Trophoblast cell (in vitro differentiated cells and primary cell): Measurements from ENCODE around the gene CACNG4.

Source experiments
- DNase-seq, 2 donors: peaks; one replicate each; pipeline ENCODE4 v3.0.0-alpha.2; 2016
- H2AFZ ChIP-seq: 2 replicates; pipeline ENCODE4 v1.6.1; 2013; ENCODE audit warnings: low read length, moderate library complexity, mild to moderate bottlenecking; ENCODE audit not compliant: insufficient read depth, poor library complexity
- H2AK5ac ChIP-seq: 2 replicates; pipeline ENCODE4 v1.6.1; 2013; ENCODE audit warnings: mild to moderate bottlenecking, low read length
- H2BK120ac ChIP-seq: 2 replicates; pipeline ENCODE4 v1.6.1; 2013; ENCODE audit warnings: low read length, mild to moderate bottlenecking, moderate library complexity; ENCODE audit not compliant: insufficient read depth, poor library complexity
- H2BK12ac ChIP-seq: 2 replicates; pipeline ENCODE4 v1.6.1; 2013; ENCODE audit warnings: mild to moderate bottlenecking, low read length, moderate library complexity
- H2BK5ac ChIP-seq: 2 replicates; pipeline ENCODE4 v1.6.1; 2013; ENCODE audit warnings: low read length, low read depth, moderate library complexity, mild to moderate bottlenecking; ENCODE audit not compliant: poor library complexity
- H3K14ac ChIP-seq: 2 replicates; pipeline ENCODE4 v1.6.1; 2013; ENCODE audit warnings: mild to moderate bottlenecking, low read length
- H3K18ac ChIP-seq: 2 replicates; pipeline ENCODE4 v1.6.1; 2013; ENCODE audit warnings: mild to moderate bottlenecking, low read length
- H3K23ac ChIP-seq: 2 replicates; pipeline ENCODE4 v1.6.1; 2013; ENCODE audit warnings: low read length
- H3K27ac ChIP-seq: 2 replicates; pipeline ENCODE4 v1.5.1; 2013; ENCODE audit warnings: low read depth, mild to moderate bottlenecking, inconsistent platforms, low read length, moderate library complexity
- H3K27me3 ChIP-seq: 2 replicates; pipeline ENCODE4 v1.6.1; 2013; ENCODE audit warnings: inconsistent platforms, mild to moderate bottlenecking, low read length, moderate library complexity; ENCODE audit not compliant: insufficient read depth
- H3K36me3 ChIP-seq, 2 experiments: 1 replicate in 1 of 2; 2 replicates in 1 of 2; pipeline ENCODE4 v1.6.1; 2013; ENCODE audit warnings: low read length in 2 of 2, mild to moderate bottlenecking in 2 of 2, moderate library complexity in 1 of 2; ENCODE audit not compliant: insufficient read depth in 2 of 2, control insufficient read depth in 1 of 2
- H3K4ac ChIP-seq: 2 replicates; pipeline ENCODE4 v1.6.1; 2013; ENCODE audit warnings: low read depth, mild to moderate bottlenecking, low read length, moderate library complexity
- H3K4me1 ChIP-seq, 2 experiments: 1 replicate in 1 of 2; 2 replicates in 1 of 2; pipeline ENCODE4 v1.6.1; 2013; ENCODE audit warnings: low read length in 2 of 2, mild to moderate bottlenecking in 2 of 2, moderate library complexity in 1 of 2; ENCODE audit not compliant: insufficient read depth in 2 of 2, control insufficient read depth in 1 of 2
- H3K4me2 ChIP-seq: 2 replicates; pipeline ENCODE4 v1.6.1; 2013; ENCODE audit warnings: inconsistent platforms, mild to moderate bottlenecking, low read length, moderate library complexity
- H3K4me3 ChIP-seq: 2 replicates; pipeline ENCODE4 v1.5.1; 2013; ENCODE audit warnings: mild to moderate bottlenecking, low read depth, low read length, inconsistent platforms
- H3K79me1 ChIP-seq: one replicate; pipeline ENCODE4 v1.6.1; 2013; ENCODE audit warnings: low read length
- H3K79me2 ChIP-seq: 2 replicates; pipeline ENCODE4 v1.6.1; 2013; ENCODE audit warnings: low read length, mild to moderate bottlenecking; ENCODE audit not compliant: control insufficient read depth, insufficient read depth, poor library complexity
- H3K9ac ChIP-seq: 2 replicates; pipeline ENCODE4 v1.6.1; 2013; ENCODE audit warnings: mild to moderate bottlenecking, low read length
- H3K9me3 ChIP-seq: 2 replicates; pipeline ENCODE4 v1.6.1; 2013; ENCODE audit warnings: low read depth, mild to moderate bottlenecking, control low read depth, inconsistent platforms, low read length; ENCODE audit not compliant: insufficient read depth
- H4K12ac ChIP-seq: 2 replicates; pipeline ENCODE4 v1.6.1; 2013; ENCODE audit warnings: low read depth, mild to moderate bottlenecking, low read length, moderate library complexity
- H4K8ac ChIP-seq: 2 replicates; pipeline ENCODE4 v1.6.1; 2013; ENCODE audit warnings: low read depth, mild to moderate bottlenecking, low read length, moderate library complexity
- H4K91ac ChIP-seq: one replicate; pipeline ENCODE4 v1.6.1; 2013; ENCODE audit warnings: low read depth, mild to moderate bottlenecking, low read length, moderate library complexity
- WGBS: extraction: QIAGEN DNeasy Blood & Tissue Kit; methylation state at CpG from one replicate; pipeline ENCODE4 v1.1.7; 2013; ENCODE audit warnings: missing lambda C conversion rate; ENCODE audit not compliant: insufficient read length, insufficient coverage; ENCODE audit errors: extremely low coverage; 5-methylcytosine and 5-hydroxymethylcytosine counted together

The CACNG4 gene

DNA sequence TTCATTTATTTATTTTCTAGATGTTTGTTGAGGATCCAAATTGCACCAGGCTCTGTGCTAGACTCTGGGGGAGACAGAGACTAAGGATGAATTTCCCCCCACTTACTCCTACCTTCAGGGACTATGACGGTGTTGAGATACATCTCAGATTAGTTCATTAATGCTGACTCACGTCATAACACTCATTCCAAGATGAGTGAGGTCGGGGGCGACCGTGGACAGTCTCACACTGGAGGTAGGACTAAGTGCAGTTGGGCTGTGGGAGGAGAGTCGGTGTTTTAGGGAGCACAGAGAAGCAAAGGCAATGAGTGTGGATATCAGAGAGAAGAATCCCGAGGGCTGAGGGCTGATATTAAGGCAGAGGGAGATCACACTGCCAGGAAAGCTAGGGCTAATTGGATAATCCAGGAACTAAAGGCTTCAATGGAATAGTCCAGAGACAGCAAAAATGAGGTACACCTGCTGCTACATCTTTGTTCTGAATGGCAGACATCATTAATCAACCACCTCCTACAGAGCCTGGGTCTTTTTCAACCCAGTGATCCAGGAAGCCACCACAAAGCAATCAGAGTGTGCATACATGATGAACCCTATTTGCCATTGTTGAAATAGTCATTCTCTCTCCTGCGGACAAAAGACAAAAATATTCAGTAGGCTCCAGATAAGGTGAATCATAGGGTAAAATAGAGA lies 38.6 kb upstream of the CACNG4 start:
- no peak overlapping the region for H3K27ac ChIP-seq
- H3K9me3 ChIP-seq: peaks cover 3% of the 10 kb centered on the region
- no peak overlapping the region for H4K91ac ChIP-seq
- H3K27me3 ChIP-seq: no peaks in the 10 kb centered on the region
- DNase-seq: no peak
- H2BK5ac ChIP-seq: no peak overlapping the region
- no peak overlapping the region for H2BK120ac ChIP-seq
- H3K4me2 ChIP-seq: no peak overlapping the region
- H3K14ac ChIP-seq: no peak overlapping the region
- H3K4me3 ChIP-seq: no peak overlapping the region
- no peak overlapping the region for H4K12ac ChIP-seq
- no CpG with 5 or more reads among the region's 8 CpGs for WGBS
- H3K23ac ChIP-seq: no peak overlapping the region
- no peak overlapping the region for H2AFZ ChIP-seq
- H2AK5ac ChIP-seq: no peak overlapping the region
- H3K18ac ChIP-seq: no peak overlapping the region
- no peak overlapping the region for H4K8ac ChIP-seq
- H3K4me1 ChIP-seq: no peaks in the 10 kb centered on the region
- H3K79me1 ChIP-seq: no peaks in the 10 kb centered on the region
- H2BK12ac ChIP-seq: no peak overlapping the region
- no peaks in the 10 kb centered on the region for H3K79me2 ChIP-seq
- no peak overlapping the region for H3K4ac ChIP-seq
- H3K36me3 ChIP-seq: no peaks in the 10 kb centered on the region
- H3K9ac ChIP-seq: no peak overlapping the region

DNA sequence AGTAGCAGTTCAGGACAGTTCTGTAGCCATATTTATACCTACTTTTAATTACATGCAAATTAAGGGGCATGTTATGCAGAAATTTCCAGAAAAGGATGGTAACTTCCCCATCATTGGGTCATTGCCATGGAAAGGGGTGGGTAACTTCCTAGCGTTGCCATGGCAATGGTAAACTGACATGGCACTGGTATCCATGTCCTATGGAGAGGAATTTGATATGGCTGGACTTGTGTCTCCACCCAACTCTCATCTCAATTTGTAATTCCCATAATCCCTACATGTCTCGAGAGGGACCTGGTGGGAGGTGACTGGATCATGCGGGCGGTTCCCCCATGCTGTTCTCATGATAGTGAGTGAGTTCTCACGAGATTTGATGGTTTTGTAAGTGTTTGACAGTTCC lies 35.6 kb upstream of the CACNG4 start:
- Histone ChIP-seq H3K18ac (no peak overlapping the region), H2BK120ac (no peak overlapping the region), H2BK5ac (no peak overlapping the region), H3K9me3 (peaks cover 2% of the 10 kb centered on the region), H4K8ac (no peak overlapping the region), H3K27me3 (no peaks in the 10 kb centered on the region), H3K4ac (no peak overlapping the region), H3K9ac (no peak overlapping the region), H3K23ac (no peak overlapping the region), H3K27ac (no peak overlapping the region), H4K91ac (no peak overlapping the region), H4K12ac (no peak overlapping the region), H2AFZ (no peak overlapping the region), H2BK12ac (no peak overlapping the region), H2AK5ac (no peak overlapping the region), H3K4me1 (no peaks in the 10 kb centered on the region), H3K4me2 (no peak overlapping the region), H3K79me2 (no peaks in the 10 kb centered on the region), H3K14ac (no peak overlapping the region), H3K36me3 (no peaks in the 10 kb centered on the region), H3K79me1 (no peaks in the 10 kb centered on the region), H3K4me3 (no peak overlapping the region)
- DNase-seq: no peak
- WGBS: no CpG with 5 or more reads among the region's 5 CpGs

DNA sequence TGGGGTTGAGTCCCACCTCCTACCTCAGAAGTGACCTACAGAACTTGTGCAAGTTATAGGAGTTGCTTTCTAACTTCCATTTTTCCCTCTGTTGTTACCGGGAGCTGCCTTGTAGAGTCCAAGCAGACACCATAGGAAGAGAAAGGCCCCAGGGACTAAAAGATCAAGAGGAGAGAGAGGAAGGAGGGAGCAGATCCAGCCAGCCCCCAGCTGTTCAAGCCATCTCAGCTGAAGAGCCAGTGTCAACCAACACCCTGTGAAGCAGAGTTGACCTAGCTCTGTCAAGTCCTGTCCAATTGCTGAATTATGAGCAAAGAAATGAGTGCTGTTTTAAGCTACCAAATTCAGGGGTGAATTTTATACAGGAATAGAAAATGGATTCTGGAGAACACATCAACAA lies 34.9 kb upstream of the CACNG4 start:
- Histone ChIP-seq H3K79me1 (no peaks in the 10 kb centered on the region), H3K9ac (no peak overlapping the region), H2BK12ac (no peak overlapping the region), H2AK5ac (no peak overlapping the region), H3K23ac (no peak overlapping the region), H3K36me3 (no peaks in the 10 kb centered on the region), H4K91ac (no peak overlapping the region), H3K4me2 (no peak overlapping the region), H2AFZ (no peak overlapping the region), H2BK5ac (no peak overlapping the region), H3K27ac (no peak overlapping the region), H3K4me3 (no peak overlapping the region), H3K4me1 (no peaks in the 10 kb centered on the region), H4K8ac (no peak overlapping the region), H3K18ac (no peak overlapping the region), H4K12ac (no peak overlapping the region), H3K27me3 (no peaks in the 10 kb centered on the region), H3K79me2 (no peaks in the 10 kb centered on the region), H3K4ac (no peak overlapping the region), H2BK120ac (no peak overlapping the region), H3K14ac (no peak overlapping the region), H3K9me3 (peaks cover 2% of the 10 kb centered on the region)
- no peak for DNase-seq
- no CpG with 5 or more reads among the region's 1 CpG for WGBS

DNA sequence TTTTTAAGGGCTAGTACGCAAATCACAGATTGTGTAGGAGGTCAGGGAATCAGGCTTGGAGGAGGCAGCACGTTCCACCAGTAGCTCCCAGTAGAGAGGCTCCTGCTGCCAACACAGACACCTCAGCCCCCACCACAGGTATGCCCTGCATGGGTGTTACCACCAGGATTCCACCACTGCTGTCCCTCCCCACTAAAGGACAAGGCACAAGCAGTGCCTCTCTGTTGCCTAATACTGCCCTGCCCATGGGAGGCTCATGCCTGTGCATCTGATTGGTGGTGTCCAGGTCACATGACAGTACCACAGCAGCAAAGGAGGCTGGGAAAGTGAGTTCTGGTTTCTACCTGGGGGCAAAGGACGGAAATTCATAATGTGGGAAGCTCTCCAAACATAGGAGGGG lies 33.6 kb upstream of the CACNG4 start:
- H2AFZ ChIP-seq: no peak overlapping the region
- H3K9me3 ChIP-seq: peaks cover 2% of the 10 kb centered on the region
- no peak overlapping the region for H2AK5ac ChIP-seq
- H3K4me1 ChIP-seq: no peaks in the 10 kb centered on the region
- WGBS: no CpG with 5 or more reads among the region's 3 CpGs
- H2BK120ac ChIP-seq: no peak overlapping the region
- H3K9ac ChIP-seq: no peak overlapping the region
- no peak overlapping the region for H4K91ac ChIP-seq
- no peak overlapping the region for H2BK5ac ChIP-seq
- no peaks in the 10 kb centered on the region for H3K27me3 ChIP-seq
- H3K23ac ChIP-seq: no peak overlapping the region
- H3K36me3 ChIP-seq: no peaks in the 10 kb centered on the region
- no peaks in the 10 kb centered on the region for H3K79me2 ChIP-seq
- no peaks in the 10 kb centered on the region for H3K79me1 ChIP-seq
- no peak overlapping the region for H3K18ac ChIP-seq
- no peak overlapping the region for H3K27ac ChIP-seq
- no peak overlapping the region for H4K8ac ChIP-seq
- no peak overlapping the region for H3K4me3 ChIP-seq
- peak in 1 of 2 donors; percentile 13 for DNase-seq
- no peak overlapping the region for H3K14ac ChIP-seq
- H4K12ac ChIP-seq: no peak overlapping the region
- H2BK12ac ChIP-seq: no peak overlapping the region
- H3K4me2 ChIP-seq: no peak overlapping the region
- no peak overlapping the region for H3K4ac ChIP-seq
